Jurkat, Clone E6-1 (cell line): ENCODE measurements around the gene TRIM45.
"Not testable (repeated sequence)": the region's sequence is repeated elsewhere in the genome, so short reads cannot be mapped to it uniquely, and the experiment has no call there.

Source experiments
- DNase-seq: peaks from one replicate; pipeline ENCODE4 v3.0.0-alpha.2; 2011; ENCODE audit warnings: low read depth, low spot score
- H3K4me3 ChIP-seq: 2 replicates; pipeline ENCODE4 v1.5.1; 2011; ENCODE audit warnings: mild to moderate bottlenecking, low read length, control low read depth, moderate library complexity

TRIM45 gene

DNA sequence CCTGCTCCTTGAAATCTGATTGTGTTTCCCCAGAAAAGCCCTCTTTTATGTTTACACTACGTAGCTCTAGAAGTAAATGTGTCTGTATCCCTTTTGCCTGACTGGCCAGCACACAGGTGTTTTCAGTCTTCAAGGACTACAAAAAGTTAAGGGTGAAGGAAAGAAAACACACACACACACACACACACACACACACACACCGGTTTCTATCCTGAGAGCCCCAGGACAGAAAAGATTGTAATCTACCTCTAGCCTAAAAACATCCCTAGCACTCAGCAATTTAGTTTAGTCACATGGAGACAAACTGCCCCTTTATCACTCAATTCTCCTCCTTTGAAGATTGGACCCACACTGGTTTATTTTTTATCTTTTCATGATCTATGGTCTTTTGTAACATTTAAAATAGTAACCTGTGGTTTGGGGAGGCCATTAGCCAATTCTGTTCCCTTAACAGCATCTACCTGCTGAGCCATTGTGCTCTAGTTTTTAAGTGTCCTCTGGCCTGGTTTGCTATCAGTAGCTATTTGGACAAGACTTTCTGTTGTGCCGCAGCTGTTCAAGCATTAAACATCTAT, 15.8 kb upstream of the TRIM45 start:
- DNase-seq, result no peak
- no peak overlapping the region for H3K4me3 ChIP-seq

DNA sequence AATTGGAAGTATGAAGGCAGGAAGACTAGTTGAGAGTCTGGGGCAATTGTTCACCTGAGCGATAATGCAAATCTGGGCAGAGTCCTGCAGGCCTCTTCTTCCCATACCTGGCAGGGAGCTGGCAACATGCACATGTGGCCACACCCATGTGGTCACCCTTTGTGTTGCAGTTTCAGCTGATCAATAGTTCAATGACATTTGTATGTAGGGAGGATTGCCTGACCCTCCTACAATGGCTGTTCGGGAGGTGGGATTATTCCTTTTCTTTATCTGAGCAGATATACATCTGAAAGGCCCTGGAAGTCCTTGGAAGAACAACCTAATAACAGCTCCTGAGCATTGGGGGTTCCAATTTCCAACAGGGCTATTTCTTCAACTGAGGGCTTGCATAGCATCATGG, 15.2 kb upstream of the TRIM45 start:
- no peak for DNase-seq
- no peak overlapping the region for H3K4me3 ChIP-seq

DNA sequence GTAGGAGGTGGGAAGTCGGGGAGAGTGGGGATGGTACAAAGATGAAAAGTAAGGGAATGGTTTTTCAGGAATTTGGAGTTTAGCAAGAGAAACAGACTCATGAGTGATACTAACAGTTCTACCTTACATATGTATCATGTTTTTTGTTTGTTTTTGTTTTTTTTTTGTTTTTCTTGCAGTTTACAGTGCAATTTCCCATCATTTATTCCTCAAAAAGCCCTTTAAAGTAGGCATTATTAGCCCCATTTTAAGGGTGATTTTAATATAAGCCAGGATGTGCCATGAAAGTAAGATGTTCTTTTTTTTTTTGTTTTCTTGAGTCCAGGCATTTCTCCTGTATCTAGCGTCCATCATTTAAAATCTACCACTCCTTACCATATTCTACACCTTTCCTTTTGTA, 13.8 kb upstream of the TRIM45 start:
- no peak overlapping the region for H3K4me3 ChIP-seq
- no peak for DNase-seq

DNA sequence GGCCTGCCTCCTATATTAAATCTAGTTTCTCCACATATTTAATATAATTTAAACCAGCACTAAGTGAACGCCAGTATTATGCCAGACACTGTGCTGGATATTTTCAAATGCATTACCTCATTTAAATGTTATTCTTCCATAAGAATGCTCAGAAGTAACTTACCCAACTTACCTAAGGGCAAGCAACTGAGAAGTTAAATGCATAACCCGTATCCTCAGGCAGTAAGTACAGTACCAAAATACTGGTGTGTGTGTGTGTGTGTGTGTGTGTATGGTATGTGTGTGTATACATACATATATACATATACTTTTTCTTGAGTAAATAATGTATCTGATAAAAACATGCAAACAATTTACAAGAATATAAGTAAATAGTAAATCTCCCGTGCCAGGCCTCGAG, 9.0 kb upstream of the TRIM45 start:
- DNase-seq, result no peak
- H3K4me3 ChIP-seq, result no peak overlapping the region

DNA sequence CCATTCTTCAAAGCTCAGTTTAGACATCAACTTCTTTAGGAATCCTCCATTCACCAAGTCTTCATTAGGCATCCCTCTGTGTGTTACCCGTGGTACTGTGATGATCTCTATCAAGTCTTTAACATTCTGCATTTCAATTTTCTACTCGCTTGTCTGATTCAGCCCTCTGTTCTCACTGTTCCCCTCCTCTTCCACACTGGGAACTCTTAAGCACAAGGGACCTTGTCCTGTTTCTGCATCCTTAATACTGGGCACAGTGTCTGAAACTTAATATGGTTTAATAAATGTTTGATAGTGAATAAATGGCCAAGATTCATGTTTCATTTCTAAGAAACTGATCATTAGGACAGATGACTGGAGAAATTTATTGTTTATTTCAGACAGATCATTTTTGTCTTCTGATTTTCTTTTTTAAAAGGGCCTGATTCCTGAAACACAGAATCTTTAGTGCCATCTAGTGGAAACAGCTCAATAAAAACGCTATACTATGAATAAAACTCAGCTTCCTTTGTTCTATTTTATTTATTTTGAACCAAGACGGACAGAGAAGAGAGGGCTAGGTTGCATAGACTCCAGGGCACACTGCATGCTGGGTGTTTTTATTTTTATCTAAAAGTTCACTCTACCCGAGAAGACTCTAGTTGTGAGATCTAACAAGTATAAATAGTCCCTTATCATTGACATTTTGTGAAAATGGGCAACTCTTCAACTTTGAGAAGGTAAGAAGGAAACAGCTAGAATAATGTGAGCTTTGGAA, 7.0 kb upstream of the TRIM45 start:
- no peak overlapping the region for H3K4me3 ChIP-seq
- DNase-seq, result peak; percentile 28

DNA sequence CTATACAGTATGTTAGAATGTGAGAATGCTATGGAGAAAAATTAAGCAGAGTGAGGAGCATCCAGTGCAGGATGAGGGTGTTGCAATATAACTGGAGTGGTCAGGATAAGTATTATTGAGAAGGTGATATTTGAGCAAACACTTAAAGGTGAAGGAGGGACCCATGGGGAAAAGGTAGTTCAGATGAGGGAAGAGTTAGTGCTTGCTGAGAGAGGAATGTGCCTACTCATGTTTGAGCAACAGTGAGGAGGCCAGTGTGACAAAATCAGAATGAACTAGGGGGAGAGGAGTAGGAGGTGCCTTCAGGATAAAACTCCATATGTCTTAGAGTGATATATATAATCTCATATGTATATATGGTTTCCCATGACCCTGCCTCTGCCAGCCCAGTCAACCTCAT, 6.2 kb upstream of the TRIM45 start:
- DNase-seq, result no peak
- no peak overlapping the region for H3K4me3 ChIP-seq

DNA sequence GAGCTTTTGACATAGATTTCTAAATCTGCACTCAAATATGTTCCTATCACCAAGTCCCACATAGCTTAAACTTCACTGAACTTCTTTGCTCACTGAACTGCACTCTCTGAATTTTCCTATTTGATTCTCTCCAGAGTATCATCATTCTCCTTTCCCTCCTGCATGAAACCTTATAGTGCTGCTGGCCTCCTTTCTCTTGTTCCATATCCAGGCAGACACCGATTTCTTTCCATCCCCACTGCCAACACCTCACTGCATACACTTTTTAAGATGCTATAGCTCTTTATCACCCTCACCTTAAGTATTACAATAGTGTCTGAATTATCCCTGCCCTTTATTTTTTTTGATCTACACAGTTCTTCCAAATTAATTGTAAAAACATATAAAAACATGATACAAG, 3.1 kb upstream of the TRIM45 start:
- H3K4me3 ChIP-seq, result no peak overlapping the region
- DNase-seq, result no peak

DNA sequence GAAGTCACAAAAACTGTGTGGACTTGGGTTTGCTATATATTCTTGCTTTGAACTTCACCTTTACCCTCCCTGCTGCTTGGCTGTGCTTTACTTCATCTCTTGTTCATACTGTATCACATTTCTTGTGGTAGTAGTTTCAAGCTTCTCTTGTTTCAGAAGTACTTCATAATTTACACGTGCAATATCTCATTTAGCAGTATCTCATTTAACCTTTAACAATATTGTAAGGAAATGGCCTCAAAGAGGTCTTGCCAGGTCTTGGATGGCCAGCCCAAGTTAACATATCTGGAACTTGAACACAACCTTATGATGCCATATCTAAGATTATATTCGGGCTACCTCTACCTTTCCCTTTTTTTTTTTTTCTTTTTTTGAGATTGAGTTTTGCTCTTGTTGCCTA, 1.7 kb upstream of the TRIM45 start:
- DNase-seq, result no peak
- H3K4me3 ChIP-seq, result no peak overlapping the region

DNA sequence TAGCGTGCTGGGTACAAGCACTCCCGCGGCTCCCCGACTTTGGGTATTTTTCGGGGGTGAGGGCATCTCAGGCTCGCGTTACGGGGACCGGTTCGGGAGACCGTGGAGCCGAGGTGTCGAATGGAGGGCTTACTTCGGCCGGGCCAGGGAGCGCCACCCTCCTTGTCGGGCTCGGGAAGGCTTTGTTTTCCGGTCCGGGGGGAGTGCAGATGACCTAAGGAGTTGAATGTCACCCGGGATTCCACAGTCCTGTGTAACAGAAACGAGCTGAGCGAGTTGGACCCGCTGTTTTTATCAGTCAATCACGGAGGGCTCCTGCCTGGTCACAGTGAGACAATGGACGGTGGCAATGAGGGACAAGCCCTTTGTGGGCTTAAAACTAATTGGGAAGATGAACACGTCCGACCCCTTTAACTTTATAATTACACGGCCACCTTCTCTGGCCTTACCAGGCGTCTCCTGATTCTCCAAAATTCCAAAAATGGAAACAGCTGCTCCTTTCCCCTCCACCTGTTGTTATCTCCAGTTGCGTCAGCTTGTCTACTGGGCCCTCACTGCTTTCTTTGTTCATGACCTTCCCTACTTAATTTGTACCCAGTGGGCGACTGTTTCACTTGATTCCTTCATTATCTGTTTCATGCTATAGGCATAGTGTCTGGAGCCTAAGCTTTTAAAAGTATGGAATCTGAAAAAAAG, 929 bp upstream of the TRIM45 start:
- H3K4me3 ChIP-seq, result peak overlapping the region; percentile 72; the same call in 1 of the 2 replicates
- no peak for DNase-seq

DNA sequence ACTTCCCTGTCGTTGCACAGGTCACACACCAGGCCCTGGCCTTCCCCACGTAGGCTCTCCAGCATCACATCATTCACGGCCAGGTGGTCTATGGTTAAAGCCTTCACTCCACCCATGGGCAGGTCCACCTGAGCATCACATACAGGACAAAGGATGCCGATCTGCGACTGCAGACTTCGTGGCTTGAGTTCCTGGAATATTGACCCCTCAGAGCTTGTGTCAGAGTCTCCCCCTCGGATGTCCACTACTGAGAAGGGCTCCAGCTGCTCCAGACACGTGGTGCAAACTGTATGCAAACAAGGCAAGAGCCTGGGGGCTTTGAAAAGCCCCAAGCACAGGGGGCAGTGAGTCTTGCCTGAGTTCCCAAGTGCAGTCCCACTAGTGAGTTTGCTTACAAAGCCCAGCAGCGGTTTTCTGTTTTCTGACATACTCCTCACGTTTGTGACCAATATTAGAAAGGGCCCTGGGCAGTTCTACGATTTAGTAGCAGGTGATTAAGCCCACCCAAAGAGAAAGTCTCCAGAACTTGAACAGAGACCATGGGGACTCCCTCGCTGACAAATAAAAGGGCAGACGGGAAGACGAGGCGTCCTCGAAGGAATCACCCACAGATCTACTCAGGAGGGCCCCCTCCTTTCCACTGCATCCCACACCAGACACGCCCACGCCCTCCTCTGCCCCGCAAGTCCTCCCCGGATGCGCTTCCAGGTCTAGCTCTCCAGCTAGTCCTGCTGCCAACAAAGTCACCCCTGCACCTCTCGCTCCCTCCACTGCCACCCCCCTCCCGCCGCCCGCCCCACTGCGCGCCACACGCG, 568 bp downstream of the TRIM45 start:
- H3K4me3 ChIP-seq, result peak overlapping the region; percentile 72

DNA sequence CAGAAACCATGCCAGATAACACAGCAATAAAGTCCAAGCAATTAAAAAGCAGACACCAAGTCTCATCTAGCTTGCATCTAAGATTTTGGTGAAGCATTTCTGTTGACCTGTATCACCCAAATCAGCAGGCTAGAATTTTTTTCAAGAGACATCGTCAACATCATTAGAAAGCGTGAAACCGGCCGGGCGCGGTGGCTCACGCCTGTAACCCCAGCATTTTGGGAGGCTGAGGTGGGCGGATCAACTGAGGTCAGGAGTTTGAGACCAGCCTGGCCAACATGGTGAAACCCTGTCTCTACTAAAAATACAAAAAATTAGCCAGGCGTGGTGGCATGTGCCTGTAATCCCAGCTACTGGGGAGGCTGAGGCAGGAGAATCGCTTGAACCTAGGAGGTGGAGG, 2.4 kb downstream of the TRIM45 start:
- DNase-seq, H3K4me3 ChIP-seq: not testable (repeated sequence)

More for the DNA sequence above, 568 bp downstream of the TRIM45 start:
- peak; percentile 23 for DNase-seq

DNA sequence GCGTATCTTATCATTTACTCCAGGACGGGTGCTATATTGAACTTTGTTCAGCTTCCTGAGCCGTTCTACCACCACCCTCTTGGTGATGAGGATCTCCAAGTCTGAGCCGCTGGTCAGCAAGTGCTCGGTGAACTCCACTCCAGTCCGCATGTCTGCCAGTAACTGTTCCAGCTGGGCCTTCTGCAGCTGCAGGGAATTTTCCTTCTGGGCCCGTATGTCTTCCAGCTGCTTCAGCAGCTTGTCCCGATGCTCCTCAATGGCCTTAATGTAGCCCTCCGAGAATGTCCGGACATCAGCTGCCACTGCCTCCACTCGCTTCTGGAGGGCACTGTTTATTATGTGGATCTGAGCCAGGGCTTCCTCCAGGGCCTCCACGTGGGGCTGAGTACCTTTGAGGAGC, 3.4 kb downstream of the TRIM45 start:
- no peak for DNase-seq
- no peak overlapping the region for H3K4me3 ChIP-seq

DNA sequence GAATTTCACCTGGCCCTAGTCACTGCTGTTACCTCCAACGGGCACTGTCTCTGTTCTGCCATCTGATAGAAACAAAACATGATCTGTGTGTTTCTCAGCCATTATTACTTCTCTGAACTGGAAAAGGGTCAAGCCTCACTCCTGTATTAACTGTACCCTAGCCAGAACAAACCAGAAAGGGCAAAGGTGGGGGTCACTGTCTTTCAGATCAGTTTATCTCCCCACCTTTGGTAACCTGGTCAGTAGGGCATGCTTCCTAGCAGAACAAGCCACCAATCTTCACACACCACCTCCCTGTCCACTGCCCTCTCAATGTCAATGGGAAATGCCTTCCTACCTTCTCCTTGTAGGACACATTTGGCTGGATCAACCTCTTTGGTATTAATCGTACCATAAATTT, 3.9 kb downstream of the TRIM45 start:
- no peak for DNase-seq
- H3K4me3 ChIP-seq, result no peak overlapping the region

DNA sequence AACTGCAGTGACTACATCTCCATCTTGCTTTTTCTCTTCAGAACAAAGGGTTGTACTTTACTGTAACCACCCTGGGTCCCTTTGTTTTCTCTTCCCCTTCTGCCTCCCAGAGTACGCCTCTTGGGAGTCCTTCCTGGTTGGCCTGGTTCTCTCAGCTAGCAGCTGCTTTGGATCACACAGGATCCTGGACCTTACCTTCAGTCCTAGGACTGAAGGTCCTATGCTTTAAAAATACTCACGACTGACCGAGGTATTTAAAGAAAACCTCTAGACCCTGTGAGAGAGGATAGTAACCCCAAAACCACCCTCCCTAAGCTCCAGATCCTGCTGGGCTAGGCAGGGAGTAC, 4.8 kb downstream of the TRIM45 start:
- no peak for DNase-seq
- H3K4me3 ChIP-seq, result no peak overlapping the region

DNA sequence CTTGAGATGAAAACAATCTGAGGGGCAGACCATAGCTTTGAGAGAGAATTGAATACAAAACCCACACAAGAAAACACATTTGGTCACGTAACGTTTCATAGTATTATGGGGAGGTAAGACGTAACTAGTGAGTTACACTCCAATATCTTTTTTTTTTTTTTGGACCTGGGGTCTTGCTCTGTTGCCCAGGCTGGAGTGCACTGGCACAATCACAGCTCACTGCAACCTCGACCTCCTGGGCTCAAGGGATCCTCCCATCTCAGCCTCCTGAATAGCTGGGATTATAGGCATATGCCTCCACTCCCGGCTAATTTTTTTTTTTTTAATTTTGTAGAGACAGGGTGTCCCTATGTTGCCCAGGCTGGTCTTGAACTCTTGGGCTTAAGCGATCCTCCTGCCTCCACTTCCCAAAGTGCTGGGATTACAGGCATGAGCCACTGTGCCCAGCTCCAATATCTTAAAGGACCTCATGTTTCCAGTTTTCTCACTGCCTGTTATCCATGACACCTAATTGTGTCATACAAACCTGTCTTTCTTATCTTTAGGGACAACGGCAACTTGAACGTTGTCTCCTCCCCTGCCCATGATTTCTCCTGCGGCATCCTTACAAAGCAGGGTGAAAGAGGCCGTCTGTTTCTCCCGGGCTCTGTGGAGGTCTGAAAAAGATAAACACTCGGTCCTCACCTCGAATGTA, 5.3 kb downstream of the TRIM45 start:
- H3K4me3 ChIP-seq, result no peak overlapping the region
- DNase-seq, result no peak

DNA sequence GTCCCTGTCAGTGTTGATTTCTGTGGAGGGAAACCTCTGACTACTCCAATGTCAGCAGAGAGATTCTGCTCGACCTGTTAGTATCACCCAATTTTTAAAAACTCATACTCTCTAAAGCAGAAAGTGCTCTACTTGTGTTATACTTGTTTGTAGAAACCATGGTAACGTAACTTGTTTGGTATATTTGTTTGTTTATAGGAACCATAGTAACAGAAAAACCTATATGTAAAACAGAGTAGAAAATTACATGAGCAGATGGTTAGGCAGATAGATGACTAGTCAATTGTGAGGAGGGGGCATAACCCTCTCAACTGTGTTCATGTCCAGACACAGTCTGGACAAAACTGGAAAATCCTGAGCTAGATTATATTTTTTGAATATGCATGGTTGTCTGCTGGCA, 6.7 kb downstream of the TRIM45 start:
- no peak overlapping the region for H3K4me3 ChIP-seq
- no peak for DNase-seq

DNA sequence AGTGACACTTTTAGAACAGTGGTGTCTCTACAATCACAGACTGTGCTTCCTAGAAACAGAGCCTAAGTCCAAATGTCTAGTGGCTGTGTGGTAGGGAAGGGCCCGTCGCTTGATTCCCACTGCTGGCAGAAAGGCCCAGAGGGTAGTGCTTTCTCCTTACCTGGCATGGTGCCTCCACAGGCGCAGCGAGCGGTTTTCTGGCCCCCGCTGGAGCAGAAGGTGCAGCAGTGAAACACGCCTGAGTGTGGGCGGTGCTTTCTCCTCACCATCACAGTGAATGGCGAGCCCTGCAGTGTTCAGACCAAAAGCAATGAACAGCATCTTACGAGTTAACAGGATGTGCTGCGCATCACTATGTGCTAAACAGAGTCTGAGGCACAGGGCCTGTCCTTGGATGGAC, 8.3 kb downstream of the TRIM45 start:
- H3K4me3 ChIP-seq, result no peak overlapping the region
- DNase-seq, result no peak

DNA sequence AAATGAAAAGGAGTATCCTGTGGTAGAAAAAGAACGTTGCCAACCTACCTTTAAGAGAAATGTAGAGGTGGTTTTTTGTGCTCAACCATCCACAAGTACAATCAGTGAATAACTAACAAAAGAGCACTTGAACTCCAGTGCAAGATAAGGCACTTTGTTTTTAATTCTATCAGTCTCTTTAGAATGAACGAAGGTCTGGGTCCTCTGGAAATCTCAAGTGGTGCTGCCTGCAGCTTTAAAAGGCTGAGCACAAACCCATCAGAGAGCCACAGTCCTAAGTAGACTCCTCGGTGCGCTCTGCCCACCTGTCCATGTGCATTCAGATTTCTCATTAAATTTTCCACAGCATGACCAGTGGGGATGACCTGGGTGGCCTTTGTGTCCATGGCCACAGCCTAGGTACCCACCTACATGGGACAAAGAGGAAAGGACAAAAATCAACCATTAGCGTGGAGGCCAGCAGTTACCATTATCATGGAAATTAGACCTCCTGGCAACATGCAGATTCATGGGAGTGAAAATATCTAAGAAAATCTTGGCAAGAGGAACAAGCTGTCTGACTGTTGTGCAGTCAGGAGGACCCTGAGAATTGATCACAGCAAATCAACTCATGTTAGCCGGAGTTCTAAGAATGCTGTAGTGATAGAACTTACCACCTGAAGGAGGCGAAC, 9.4 kb downstream of the TRIM45 start:
- DNase-seq, result no peak
- no peak overlapping the region for H3K4me3 ChIP-seq

DNA sequence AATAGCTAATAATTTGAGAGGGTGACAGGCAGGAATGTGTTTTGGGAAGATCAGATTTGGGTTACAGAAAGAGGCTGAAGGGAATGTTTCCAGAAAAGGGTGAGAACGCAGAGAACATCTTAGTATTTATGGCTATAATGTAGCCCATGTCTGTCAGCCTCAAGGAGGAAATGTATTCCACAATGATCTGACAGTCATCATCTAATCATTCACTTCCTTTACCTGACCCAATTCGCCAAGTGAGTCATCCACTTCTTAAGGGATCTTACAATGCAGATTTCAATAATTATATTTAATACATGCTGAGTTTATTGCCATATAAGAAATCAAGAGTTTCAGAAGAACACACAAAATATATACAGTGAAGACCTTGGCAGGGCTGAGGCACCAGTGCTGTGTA, 10.8 kb downstream of the TRIM45 start:
- DNase-seq, result no peak
- no peak overlapping the region for H3K4me3 ChIP-seq
